Measurements from ENCODE around the gene UNK.
A peak's percentile ranks its signal among the peaks of the same experiment; 100 is the strongest.

DNA sequence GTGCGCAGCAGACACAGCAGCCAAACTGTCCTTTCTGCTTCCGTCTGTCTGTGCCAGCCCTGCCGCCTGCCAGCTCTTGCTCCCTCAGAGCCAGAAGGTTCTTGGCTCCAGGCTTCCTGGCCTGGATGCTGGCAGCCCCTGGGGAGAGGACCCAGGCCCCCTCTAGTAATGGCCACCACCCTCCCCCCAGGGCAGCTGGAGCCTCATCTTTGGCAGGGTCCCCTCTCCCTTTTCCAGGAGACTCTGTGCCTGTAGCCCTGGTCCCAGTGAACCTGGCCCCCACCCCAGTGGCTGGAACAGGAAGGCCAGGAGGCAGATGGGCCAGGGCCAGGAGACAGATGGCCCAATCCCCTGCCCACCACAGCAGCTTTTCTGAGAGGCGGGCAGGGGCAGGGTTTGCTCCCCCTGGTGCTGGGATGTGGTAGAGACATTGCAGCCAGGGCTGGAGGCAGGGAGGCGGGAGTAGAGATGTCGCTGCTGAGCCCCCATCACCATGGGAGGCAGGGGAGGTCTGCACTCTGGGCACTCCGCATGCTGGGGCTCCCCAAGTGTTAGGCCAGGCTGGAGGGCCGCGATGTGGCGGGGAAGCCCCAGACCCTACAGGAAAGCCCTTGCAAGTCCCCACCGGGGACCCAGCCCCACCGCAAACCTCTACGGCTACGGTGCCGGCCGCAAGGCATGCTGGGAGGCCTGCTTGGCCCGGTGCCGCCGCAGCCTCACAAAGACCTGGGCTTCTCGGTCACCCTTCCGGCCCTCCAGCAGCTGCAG, 42.9 kb downstream of the UNK start:
- TF ChIP-seq, protein P1, sequence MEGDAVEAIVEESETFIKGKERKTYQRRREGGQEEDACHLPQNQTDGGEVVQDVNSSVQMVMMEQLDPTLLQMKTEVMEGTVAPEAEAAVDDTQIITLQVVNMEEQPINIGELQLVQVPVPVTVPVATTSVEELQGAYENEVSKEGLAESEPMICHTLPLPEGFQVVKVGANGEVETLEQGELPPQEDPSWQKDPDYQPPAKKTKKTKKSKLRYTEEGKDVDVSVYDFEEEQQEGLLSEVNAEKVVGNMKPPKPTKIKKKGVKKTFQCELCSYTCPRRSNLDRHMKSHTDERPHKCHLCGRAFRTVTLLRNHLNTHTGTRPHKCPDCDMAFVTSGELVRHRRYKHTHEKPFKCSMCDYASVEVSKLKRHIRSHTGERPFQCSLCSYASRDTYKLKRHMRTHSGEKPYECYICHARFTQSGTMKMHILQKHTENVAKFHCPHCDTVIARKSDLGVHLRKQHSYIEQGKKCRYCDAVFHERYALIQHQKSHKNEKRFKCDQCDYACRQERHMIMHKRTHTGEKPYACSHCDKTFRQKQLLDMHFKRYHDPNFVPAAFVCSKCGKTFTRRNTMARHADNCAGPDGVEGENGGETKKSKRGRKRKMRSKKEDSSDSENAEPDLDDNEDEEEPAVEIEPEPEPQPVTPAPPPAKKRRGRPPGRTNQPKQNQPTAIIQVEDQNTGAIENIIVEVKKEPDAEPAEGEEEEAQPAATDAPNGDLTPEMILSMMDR (IDR thresholded peaks at IDR 0.05), result peak in 5 of 6 experiments; percentile 27 to 59 (median 41)
- TF ChIP-seq POLR2A (IDR thresholded peaks at IDR 0.05), result no peak
